GM19351 (cell line): ENCODE measurements around the gene PTPRN2.
"Not testable (repeated sequence)": the region's sequence is repeated elsewhere in the genome, so short reads cannot be mapped to it uniquely, and the experiment has no call there.

Experiments
- ATAC-seq: cut with Tn5 transposase; IDR thresholded peaks from one replicate; pipeline ENCODE4 v1.9.1; 2021; ENCODE audit warnings: mild to moderate bottlenecking, moderate library complexity; ENCODE audit not compliant: unreplicated experiment

Gene PTPRN2

DNA sequence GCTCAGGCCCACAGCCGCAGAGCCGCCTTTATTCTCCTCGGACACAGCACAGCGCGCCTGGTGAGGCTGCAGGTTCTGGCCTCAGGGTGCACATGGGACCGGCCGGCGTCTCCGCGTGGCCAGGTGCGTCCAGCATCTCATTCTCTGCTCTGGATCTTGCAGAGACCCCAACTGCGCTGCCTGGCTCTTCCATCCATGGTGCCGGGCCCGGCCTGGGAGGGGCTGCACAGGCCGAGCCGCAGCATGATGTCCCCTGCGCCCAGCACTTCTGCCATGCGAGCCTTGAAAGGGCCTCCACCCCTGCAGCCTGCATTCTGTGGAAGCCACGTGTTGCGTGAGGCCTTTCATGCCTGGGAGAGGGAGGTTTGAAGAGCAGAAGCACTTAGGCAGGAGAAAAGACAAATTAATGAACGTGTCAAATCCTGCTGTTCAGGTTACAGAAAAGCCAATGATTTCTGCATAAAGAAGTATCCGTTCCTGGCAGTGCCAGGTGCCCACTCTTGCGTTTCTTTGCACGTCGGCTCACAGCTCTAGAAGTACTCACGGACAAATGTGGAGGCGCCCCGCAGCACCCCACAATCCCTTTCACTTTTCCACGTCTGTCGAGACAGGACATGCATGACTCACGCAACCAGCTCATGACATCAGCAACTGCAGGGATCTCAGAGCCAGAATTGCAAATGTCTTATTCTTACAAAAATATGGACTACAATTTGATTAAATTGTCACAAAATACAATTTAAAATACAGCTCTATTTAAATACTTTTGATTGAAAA lies 679.4 kb downstream of the PTPRN2 start:
- ATAC-seq, result no peak

DNA sequence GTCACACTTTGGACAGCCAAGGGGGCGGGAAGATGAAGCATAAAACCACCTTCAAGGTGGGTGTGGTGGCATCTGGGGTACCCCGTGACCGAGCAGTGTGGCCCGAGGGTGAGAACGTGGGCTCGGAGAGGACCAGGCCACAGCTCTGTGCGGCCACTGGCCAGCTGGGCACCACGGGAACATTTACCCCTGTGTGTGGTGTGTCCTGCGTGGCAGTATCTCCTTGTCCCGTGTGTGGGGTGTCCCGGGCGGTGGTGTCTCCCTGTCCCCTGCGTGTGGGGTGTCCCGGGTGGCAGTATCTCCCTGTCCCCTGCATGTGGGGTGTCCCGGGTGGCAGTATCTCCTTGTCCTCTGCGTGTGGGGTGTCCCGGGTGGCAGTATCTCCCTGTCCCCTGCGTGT lies 680.5 kb downstream of the PTPRN2 start:
- ATAC-seq, result no peak

DNA sequence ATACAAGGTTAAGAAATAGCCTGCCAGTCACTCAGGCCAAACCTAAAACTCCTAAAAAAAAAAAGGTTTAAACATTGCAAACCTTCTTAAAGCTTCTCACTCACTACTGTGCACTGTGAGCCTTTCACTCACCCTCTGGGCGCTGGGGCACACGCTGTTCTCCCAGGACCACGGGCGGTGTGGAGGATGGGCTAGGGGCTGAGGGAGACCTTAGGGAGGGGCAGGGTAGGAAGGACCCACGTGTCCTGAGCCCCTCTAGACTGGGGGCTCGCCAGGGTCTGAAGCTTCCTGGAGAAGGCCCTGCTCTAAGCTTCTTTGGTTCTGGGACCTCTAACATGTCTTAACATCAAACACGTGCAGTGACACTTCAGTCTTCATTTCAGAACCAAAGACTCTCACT lies 681.0 kb downstream of the PTPRN2 start:
- ATAC-seq, result no peak

DNA sequence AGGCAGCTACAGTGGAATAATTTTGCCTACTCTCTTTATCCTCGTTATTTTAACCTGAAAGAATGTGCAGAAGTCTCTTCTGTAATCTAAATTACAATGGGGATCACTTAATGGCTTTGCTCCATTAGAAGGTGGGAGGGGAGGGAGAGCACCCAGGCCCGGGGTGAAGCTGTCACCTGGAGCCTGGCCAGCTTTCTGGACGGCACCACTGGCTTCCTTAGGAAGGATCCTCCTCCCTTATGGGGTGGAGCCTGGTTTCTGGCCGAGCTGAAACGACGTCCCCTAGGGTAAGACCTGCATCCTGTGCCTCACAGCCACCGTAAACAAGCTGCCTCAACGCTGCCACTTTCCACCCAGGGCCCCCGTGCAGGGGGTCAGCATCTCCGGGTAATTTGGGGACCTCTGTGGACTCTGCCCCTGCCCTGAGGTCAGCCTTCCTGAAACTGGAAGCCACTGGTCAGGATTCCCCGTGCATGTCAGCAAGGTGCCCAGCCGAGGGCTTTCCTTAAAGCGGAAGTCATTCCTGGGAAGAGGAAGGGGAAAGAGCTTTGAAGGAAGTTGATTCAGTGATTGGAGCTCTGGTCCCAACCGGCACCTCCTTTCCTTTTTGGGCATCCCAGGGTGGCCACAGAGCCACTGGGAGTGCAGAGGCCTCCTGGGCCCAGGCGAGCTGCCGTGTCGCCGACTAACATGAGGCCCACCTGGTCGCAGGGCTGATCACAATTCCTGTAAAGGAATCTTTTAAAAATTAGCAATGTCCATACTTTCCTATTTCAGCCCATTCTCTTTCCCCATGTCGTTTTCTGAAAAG lies 681.8 kb downstream of the PTPRN2 start:
- ATAC-seq, result no peak

DNA sequence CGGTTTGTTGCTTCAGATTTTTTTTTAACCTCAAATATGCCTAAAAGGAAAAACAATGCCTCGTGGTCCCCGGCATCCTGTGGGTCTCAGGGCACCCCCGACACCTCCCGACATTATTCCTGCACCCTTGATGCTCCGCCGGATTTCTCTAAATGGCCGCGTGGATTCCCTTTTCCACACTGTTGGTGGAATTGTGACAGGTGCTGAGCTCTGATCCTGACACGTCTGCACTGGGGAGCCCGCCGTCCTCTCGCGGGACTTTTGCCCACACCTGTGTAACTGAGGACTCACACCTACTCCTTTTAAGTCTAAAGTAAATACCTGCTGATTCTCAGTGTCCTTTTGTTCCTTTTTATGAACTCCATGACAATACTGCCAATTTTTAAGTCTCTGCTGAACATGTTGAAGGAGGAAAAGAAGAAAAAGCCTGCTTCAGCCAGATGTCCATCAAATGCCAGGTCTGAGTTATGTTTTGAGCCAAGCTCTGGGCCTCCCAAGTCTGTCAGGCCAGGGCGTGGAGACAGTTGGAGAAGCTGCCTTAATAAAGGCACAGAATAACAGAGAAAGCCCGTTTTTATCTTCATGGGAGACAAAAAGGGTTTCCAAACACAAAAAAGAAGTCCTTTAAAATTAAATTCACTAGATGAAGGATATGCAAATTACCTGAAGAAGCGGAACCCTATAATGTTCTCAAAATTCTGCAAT lies 682.6 kb downstream of the PTPRN2 start:
- no peak for ATAC-seq

DNA sequence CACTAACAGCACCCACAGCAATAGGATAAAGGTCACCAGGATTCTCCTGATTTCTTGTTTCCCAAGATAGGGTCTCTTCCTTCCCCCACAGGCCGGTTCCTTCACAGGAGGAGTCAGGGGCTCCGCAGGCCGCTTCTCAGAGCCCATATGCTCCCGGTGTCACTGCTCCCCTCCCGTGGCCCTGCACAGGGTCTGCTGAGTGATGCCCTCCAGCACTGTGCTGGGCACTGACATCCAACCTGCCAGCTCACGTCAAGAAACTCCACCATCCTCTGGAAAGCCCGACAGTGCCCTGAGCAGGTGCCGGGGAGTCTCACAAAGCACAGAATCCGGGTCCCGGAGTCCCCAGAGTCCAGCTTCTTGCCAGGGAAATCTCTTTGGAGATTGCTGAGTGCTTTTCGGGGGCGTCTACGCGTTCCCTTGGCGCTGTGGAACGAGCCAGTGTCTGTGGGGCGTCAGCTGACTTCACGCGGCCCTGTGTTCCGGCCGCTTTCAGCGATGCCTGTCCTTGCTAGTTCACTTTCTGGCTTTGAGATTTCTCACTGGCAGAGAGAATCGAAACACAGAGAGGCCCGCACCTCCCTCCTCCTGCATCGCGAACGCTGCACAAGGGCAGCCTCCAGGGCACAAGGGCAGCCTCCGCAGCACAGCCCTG lies 683.3 kb downstream of the PTPRN2 start:
- ATAC-seq, result no peak

DNA sequence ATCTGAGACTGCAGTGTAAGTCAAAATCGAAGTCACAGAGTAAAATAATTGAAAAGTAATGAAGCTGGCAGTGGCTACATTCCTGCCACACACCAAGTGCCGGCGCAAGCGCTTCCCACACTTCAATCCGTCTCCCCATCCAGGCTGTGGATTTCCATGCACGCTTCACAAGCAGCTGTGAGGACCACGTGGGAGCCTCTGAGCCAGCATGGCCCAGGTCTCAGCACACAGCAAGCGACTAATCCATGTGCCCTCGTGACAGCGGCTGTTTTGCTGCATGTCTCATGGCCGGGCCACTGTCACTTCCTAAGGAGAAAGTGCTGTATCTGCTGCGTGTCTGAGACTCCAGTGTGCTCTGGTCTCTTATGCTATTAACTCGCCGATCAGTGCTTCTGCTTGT lies 683.9 kb downstream of the PTPRN2 start:
- ATAC-seq, result no peak

DNA sequence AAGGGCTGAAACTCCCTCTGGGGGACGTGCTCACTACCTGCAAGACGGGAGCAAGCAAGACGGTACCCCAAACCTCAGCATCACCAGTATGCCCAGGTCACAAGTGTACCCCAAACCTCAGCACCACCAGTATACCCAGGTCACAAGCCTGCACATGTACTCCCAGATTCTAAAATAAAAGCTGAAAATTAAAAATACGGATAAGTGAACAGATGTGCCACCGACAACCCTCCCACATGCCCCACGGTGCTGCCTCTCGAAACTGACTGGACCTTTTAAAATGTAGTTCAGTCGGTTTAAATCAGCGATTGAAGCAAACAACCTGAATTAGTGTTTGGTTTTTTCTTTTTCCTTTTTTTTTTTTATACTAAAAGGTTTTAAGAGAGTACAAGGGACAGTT lies 684.3 kb downstream of the PTPRN2 start:
- ATAC-seq, result no peak

DNA sequence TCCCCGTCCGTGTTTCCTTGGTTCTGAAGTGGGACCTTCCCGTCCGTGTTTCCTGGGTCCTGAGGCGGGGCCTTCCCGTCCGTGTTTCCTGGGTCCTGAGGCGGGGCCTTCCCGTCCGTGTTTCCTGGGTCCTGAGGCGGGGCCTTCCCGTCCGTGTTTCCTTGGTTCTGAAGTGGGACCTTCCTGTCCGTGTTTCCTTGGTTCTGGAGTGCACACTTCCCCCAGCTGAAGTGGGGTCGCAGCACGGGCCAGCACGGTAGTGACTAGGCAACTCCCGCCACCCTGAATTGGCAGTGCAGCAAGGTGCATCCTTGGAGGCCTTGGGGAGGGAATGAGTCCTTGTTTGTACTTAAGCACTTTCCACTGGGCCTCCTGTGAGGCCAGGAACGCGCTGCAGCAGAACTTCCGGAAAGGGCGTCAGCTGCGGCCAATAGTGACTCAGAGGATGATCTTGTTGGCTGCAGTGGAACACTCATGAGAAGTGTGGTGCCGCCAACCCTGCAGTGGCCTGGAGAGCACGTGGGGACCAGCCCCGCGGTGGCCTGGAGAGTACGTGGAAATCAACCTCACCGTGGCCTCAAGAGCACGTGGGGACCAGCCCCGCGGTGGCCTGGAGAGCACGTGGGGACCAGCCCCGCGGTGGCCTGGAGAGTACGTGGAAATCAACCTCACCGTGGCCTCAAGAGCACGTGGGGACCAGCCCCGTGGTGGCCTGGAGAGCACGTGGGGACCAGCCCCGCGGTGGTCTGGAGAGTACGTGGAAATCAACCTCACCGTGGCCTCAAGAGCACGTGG lies 685.6 kb downstream of the PTPRN2 start:
- ATAC-seq, result not testable (repeated sequence)

DNA sequence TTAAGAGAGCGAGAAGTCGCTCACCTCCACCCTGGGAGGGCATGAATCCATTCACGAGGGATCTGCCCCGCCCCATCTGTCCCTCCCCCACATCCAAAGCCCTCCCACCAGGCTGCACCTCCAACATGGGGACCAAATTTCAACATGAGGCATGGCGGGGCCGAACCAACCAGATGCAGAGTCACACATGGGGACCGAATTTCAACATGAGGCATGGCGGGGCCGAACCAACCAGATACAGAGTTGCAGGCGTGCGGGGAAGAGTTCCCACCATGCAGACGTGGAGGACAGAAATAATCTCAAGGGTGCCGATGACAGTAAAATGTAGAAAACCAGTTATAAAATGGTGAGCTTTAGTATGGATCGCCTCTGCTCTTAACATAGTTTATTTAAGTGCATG lies 686.5 kb downstream of the PTPRN2 start:
- no peak for ATAC-seq

DNA sequence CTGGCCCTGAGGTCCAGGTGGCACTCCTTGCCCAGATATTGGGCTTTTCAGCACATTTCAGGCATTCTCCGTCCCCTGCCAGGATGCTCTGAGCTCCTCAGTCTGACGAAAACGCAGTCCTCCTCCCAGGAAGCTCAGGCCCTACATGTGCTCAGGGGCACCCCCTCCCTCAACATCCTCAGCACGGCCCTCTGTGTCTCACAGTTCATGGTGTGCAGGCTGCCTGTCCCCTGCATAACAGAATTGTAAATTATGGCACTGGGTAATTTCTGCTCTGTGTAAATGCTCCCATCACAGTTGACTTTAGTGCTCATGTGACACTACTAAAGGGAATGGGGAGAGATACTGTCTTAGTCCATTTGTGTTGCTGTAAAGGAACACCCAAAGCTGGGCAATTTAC lies 687.1 kb downstream of the PTPRN2 start:
- no peak for ATAC-seq

DNA sequence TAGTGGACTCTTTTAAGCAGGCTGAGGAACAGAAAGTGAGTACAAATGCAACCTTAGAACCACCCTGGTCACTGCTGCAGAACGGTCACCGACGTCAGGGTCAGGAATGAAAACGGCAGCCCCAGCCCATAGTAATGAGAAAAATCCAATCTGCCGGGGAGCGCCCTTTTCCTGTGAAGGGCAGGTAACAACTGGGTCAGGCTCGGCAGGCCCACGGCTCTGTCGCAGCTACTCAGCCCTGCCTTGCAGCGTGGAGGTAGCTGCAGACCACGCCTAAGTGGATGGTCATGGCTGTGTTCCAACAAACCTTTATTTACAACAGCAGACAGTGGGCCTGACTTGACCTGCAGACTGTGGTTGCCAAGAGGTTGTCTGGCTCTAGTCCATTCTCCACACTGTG lies 687.6 kb downstream of the PTPRN2 start:
- ATAC-seq, result no peak

DNA sequence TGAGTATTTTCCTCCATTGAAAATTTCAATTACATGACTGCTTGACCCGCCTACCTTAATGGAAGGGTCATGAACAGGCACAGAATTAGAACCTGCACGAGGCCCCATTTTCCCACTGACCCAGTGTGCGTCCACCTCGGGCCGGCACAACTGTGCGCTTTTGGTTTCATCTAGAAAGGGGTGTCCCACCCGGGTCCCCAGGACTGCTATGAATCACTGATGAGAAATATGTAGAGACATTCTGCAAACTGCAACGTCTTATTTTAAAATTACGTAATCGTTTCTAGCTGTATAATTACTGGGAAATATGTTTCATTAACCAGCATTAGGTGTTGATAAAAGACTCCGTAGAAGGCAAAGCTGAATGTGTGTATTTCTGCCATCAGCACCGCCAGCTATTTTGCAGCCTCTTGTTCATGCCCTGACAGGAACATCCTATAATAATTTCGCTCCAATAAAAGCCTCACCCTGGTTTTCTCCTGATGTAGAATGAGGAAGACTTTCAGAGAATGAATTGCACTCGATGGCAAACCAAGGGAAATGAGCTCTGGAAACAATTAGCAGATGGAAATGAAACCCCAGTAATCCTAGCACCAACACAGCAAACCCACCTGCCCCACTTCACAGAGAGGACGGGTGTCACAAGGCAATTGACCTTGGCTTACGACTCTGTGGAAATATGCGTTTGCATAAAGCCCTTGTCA lies 688.7 kb downstream of the PTPRN2 start:
- no peak for ATAC-seq

DNA sequence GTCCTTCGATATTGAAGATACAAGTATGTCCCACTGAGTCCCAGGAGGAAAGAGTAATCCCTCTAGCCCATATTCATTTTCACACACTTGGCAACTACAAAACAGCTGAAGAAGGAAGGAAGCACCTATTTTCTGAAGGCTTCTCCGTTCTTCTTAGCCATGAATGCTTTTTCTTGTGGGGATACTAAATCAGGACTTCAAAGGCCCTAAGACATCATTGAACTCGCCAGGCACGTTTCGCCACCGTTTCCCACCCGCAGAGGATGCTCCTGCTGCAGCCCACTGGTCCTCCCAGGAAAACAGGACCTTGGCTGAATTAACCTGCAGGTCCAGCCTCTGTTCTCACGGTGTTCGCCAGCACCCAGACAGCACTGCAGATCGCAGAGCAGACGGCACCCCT lies 689.4 kb downstream of the PTPRN2 start:
- ATAC-seq, result no peak

DNA sequence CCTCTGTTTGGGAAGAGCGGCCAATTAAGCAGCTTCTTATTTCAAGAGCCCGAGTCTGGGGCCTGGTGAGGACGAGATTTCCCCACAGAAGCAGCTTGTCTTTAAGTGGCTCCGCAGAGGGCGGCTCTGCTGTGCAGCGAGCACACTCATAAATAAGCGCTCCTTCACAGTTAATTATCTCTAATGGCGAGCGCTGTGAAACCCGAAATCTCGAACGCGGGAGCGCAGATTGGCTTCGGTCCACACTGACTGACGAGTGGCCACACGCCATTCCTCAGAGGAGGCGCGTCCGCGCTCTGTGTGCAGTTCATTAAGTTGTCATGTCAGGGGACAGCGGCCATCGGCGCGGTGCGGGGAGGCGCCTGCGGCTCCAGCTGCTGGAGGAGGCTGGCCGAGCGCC lies 689.9 kb downstream of the PTPRN2 start:
- ATAC-seq, result no peak

DNA sequence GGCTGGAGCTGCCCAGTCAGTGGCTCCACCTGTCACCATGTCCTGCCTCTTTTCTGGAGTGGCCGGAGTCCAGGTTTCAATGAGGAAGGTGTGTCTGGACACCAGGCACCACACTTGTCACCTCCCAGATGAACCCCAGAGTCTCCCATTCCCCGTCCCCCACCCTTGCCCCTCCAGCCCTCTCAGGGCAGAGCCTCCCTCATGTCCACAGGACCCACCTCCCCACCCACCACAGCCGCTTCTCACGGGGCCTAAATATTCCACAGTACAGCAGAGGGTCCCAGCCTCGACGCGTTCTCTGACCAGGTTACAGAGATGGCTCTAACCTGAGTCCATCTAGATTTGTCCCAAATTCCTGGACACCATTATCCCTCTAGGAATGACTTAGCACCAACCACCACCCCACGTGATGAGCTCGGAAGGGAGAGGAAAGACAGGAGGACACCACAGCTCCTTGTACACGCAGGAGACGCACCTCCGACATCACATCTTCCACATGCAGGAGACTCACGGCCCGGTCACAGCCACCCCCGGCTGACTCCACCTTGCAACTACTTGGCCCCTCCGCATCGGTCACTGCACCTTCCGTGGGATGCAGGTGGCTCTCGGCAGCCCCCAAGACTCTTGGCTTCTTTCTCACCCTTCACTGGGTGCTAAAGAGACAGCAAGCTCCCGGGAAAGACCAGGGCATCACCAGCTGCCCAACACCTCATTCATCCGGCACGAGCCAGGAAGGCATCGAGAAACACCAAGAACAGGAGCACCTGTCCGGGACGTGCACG lies 690.7 kb downstream of the PTPRN2 start:
- no peak for ATAC-seq

DNA sequence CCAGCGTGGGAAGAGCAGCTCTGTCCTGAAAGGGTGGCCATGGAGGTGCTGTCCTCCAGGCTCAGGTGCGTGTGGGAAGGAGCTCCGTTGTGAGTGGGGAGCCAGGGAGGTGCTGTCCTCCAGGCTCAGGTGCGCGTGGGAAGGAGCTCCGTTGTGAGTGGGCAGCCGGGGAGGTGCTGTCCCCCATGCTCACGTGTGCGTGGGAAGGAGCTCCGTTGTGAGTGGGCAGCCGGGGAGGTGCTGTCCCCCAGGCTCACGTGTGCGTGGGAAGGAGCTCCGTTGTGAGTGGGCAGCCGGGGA lies 691.3 kb downstream of the PTPRN2 start:
- ATAC-seq, result not testable (repeated sequence)

DNA sequence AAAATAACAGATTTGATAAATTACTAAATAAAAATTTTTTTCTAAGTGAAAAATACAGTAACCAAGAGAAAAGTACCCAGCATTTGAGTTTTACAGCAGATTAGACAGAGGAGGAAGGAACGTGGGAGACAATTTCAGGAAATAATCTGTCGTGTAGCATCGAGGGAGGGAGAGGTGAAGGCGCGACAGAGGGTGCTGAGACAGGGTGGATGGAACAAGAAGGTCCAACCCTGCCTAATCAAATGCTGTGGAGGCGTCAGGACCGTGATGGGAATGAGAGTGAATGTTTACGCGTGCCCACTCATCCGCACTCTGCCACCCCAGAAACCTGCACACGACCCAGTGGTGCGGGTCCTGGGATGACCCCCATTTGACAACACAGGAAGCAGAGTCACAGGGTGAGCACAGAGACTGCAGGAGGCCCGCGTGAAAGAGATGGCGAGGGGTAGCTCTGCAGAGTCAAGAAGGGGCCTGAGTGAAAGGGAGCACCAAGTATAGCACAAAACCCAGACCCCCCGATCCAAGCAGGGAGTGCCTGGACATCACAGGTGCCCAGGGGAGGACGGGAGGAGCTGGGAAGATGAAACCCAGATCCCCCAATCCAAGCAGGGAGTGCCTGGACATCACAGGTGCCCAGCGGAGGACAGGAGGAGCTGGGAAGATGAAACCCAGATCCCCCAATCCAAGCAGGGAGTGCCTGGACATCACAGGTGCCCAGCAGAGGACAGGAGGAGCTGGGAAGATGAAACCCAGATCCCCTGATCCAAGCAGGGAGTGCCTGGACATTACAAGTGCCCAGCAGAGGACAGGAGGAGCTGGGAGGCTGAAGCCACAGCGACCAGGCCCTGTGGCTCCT lies 691.9 kb downstream of the PTPRN2 start:
- no peak for ATAC-seq
